WTC11 (cell line): ENCODE results near the gene MCF2L. TPM values are rescaled to one million over a fixed set of nuclear protein-coding genes. Genes with fewer than 3 reads are reported as not detected.
A peak's percentile ranks its signal among the peaks of the same experiment; 100 is the strongest.
"Not testable (repeated sequence)": the region's sequence is repeated elsewhere in the genome, so short reads cannot be mapped to it uniquely, and the experiment has no call there.

Source experiments
- ATAC-seq: fragments of 200-7000 bp; cut with Tn5 transposase; 2 replicates; pipeline ENCODE4 v1.10.0; 2021; ENCODE audit warnings: mild to moderate bottlenecking, moderate library complexity
- CTCF ChIA-PET: fragments of 300-600 bp; sonication (Branson Sonifier 250); formaldehyde crosslinking; loops from one replicate; lab custom pipeline; 2021; ENCODE audit warnings: antibody characterized with exemption; lab: Charles Lee
- POLR2A ChIA-PET: fragments of 350-600 bp; sonication (Branson Sonifier 250); formaldehyde crosslinking; loops from one replicate; lab custom pipeline; 2021; ENCODE audit warnings: antibody characterized with exemption; lab: Charles Lee
- DNase-seq: peaks from one replicate; pipeline ENCODE4 v3.0.0; 2021; ENCODE audit warnings: low spot score
- H3K27ac Mint-ChIP-seq: 2 replicates; pipeline ENCODE4 v1.8.0; 2021; ENCODE audit warnings: mixed read lengths
- H3K27me3 Mint-ChIP-seq: 2 replicates; pipeline ENCODE4 v1.8.0; 2021; ENCODE audit warnings: low read depth, mild to moderate bottlenecking, moderate library complexity, mixed read lengths
- H3K36me3 Mint-ChIP-seq: 2 replicates; pipeline ENCODE4 v1.8.0; 2021; ENCODE audit warnings: mixed read lengths
- H3K4me1 Mint-ChIP-seq: 2 replicates; pipeline ENCODE4 v1.8.0; 2022; ENCODE audit warnings: mixed read lengths
- H3K4me3 Mint-ChIP-seq: 2 replicates; pipeline ENCODE4 v1.8.0; 2021; ENCODE audit warnings: mild to moderate bottlenecking, moderate library complexity, mixed read lengths
- H3K9me3 Mint-ChIP-seq: 2 replicates; pipeline ENCODE4 v1.8.0; 2021; ENCODE audit warnings: mixed read lengths
- ATF2 ChIP-seq: sonication (generic); formaldehyde crosslinking; IDR thresholded peaks from 2 replicates; pipeline ENCODE4 v1.8.1; 2022; ENCODE audit warnings: low read depth, missing genetic modification reagents, borderline replicate concordance
- CTCF ChIP-seq: fragments of 200-600 bp; IDR thresholded peaks from 2 replicates; pipeline ENCODE4 v1.8.0; 2022; ENCODE audit warnings: antibody characterized with exemption
- ESRRA ChIP-seq: sonication (generic); formaldehyde crosslinking; IDR thresholded peaks from 2 replicates; pipeline ENCODE4 v1.8.1; 2022; ENCODE audit warnings: mild to moderate bottlenecking, missing genetic modification reagents, borderline replicate concordance
- ETV6 ChIP-seq: sonication (generic); formaldehyde crosslinking; IDR thresholded peaks from 2 replicates; pipeline ENCODE4 v1.8.1; 2022; ENCODE audit warnings: mild to moderate bottlenecking, missing genetic modification reagents
- FOXP1 ChIP-seq: sonication (generic); formaldehyde crosslinking; IDR thresholded peaks from 2 replicates; pipeline ENCODE4 v1.8.0; 2022; ENCODE audit warnings: missing genetic modification reagents, mild to moderate bottlenecking, moderate library complexity, borderline replicate concordance
- GRHL2 ChIP-seq: fragments of 250-450 bp; sonication (Bioruptor Pico); IDR thresholded peaks from 2 replicates; pipeline ENCODE4 v1.8.0; 2022; ENCODE audit warnings: mild to moderate bottlenecking, moderate library complexity; ENCODE audit not compliant: insufficient replicate concordance, severe bottlenecking
- JAZF1 ChIP-seq: fragments of 250-450 bp; sonication (Bioruptor Pico); IDR thresholded peaks from 2 replicates; pipeline ENCODE4 v1.9.0; 2021; ENCODE audit warnings: moderate library complexity, mild to moderate bottlenecking, inconsistent platforms
- KAT7 ChIP-seq: sonication (generic); formaldehyde crosslinking; IDR thresholded peaks from 2 replicates; pipeline ENCODE4 v1.8.1; 2023; ENCODE audit warnings: missing genetic modification reagents, mild to moderate bottlenecking, borderline replicate concordance
- MXD4 ChIP-seq: fragments of 250-450 bp; sonication (Bioruptor Pico); IDR thresholded peaks from 2 replicates; pipeline ENCODE4 v1.8.0; 2021; ENCODE audit warnings: mild to moderate bottlenecking, moderate library complexity, borderline replicate concordance
- NFE2L1 ChIP-seq: sonication (generic); formaldehyde crosslinking; IDR thresholded peaks from 2 replicates; pipeline ENCODE4 v1.8.1; 2023; ENCODE audit warnings: missing genetic modification reagents
- PRRX2 ChIP-seq: fragments of 250-450 bp; sonication (Bioruptor Pico); IDR thresholded peaks from 2 replicates; pipeline ENCODE4 v1.8.0; 2021; ENCODE audit warnings: mild to moderate bottlenecking
- USF2 ChIP-seq: sonication (generic); formaldehyde crosslinking; IDR thresholded peaks from 2 replicates; pipeline ENCODE4 v1.8.1; 2023; ENCODE audit warnings: mild to moderate bottlenecking, missing genetic modification reagents, moderate library complexity
- ZBTB43 ChIP-seq: sonication (generic); formaldehyde crosslinking; IDR thresholded peaks from 2 replicates; pipeline ENCODE4 v1.8.1; 2023; ENCODE audit warnings: mild to moderate bottlenecking, missing genetic modification reagents
- ZNF138 ChIP-seq: sonication (generic); formaldehyde crosslinking; conservative IDR thresholded peaks from 2 replicates; pipeline ENCODE4 v1.8.1; 2022; ENCODE audit warnings: mild to moderate bottlenecking, moderate library complexity, missing genetic modification reagents
- ZNF232 ChIP-seq: sonication (generic); formaldehyde crosslinking; IDR thresholded peaks from 2 replicates; pipeline ENCODE4 v1.8.0; 2022; ENCODE audit warnings: mild to moderate bottlenecking, missing genetic modification reagents
- ZNF396 ChIP-seq: fragments of 250-450 bp; sonication (Bioruptor Pico); IDR thresholded peaks from 2 replicates; pipeline ENCODE4 v1.8.0; 2021; ENCODE audit warnings: mild to moderate bottlenecking, moderate library complexity, borderline replicate concordance
- total RNA-seq: library from RNA; stranded (reverse); gene quantifications from 3 replicates; pipeline ENCODE4 v1.2.3, GENCODE V29; 2021
- TF ChIP-seq, protein P1 (sequence below): sonication (generic); formaldehyde crosslinking; IDR thresholded peaks from 2 replicates; pipeline ENCODE4 v1.8.1; 2023; ENCODE audit warnings: mild to moderate bottlenecking, moderate library complexity, missing genetic modification reagents
- TF ChIP-seq, protein P2 (sequence below): sonication (generic); formaldehyde crosslinking; IDR thresholded peaks from 2 replicates; pipeline ENCODE4 v1.8.1; 2022; ENCODE audit warnings: mild to moderate bottlenecking, missing genetic modification reagents, moderate library complexity, borderline replicate concordance

Gene MCF2L
- total RNA-seq, 1 experiment from 2014 or later: 34.8 TPM

DNA sequence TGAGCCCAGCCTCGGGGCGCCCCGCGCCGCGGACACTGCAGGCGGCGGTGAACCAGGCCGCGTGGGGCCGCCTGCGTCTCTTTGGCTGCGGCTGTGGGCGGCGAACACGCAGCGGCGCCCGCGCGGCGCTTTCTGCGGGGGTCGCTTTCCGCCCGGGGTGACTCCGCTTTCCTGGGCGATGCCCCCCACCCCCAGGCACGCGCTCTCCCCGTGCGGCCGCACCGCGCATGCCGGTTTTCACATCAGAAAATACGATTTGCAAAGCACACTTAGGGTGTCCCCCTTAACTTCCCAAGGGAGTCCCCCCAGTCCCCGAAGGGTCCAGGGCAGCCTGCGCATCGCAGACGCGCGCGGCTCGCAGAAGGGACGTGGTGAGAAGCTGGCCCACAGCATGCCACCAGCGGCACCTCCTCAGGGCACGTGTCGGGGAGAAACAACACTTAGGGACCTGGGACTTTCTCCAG lies 141.9 kb downstream of the MCF2L start:
- Mint-ChIP-seq H3K4me3 (peak overlapping the region; percentile 47), H3K9me3 (peaks cover 6% of the 10 kb centered on the region), H3K27me3 (peaks cover 21% of the 10 kb centered on the region), H3K36me3 (0 out of 2 replicates have a peak, but pooled peaks cover 2% of the 10 kb centered on the region), H3K4me1 (peaks cover 1% of the 10 kb centered on the region; the same call in 1 of the 2 replicates), H3K27ac (no peak overlapping the region)
- TF ChIP-seq, protein P1, sequence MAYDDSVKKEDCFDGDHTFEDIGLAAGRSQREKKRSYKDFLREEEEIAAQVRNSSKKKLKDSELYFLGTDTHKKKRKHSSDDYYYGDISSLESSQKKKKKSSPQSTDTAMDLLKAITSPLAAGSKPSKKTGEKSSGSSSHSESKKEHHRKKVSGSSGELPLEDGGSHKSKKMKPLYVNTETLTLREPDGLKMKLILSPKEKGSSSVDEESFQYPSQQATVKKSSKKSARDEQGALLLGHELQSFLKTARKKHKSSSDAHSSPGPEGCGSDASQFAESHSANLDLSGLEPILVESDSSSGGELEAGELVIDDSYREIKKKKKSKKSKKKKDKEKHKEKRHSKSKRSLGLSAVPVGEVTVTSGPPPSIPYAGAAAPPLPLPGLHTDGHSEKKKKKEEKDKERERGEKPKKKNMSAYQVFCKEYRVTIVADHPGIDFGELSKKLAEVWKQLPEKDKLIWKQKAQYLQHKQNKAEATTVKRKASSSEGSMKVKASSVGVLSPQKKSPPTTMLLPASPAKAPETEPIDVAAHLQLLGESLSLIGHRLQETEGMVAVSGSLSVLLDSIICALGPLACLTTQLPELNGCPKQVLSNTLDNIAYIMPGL (CRISPR knock-in tag): peak; percentile 28; the same call in 1 of the 2 replicates
- TF ChIP-seq KAT7 (CRISPR knock-in tag) (no peak), ETV6 (peak; percentile 40; the same call in 1 of the 2 replicates), FOXP1 (0 out of 2 replicates have a peak, but pooled peaks have one; percentile 1)
- ATAC-seq (no peak), DNase-seq (peak; percentile 18)
- CTCF ChIA-PET: interaction anchor here (0.6 kb wide), 1 partner anchor 59 kb away, joined by 8 read pairs; no protein-coding TSS in a partner anchor
- POLR2A ChIA-PET: no interaction called here

- H3K9me3 Mint-ChIP-seq, DNase-seq, H3K27ac Mint-ChIP-seq, CTCF ChIA-PET, H3K4me3 Mint-ChIP-seq, H3K4me1 Mint-ChIP-seq, ATAC-seq, POLR2A ChIA-PET, H3K36me3 Mint-ChIP-seq: not testable (repeated sequence)
- peaks cover 19% of the 10 kb centered on the region for H3K27me3 Mint-ChIP-seq
Measured at GRCh38 chr13:113111821-113112220, 142.8 kb downstream of the MCF2L start.

DNA sequence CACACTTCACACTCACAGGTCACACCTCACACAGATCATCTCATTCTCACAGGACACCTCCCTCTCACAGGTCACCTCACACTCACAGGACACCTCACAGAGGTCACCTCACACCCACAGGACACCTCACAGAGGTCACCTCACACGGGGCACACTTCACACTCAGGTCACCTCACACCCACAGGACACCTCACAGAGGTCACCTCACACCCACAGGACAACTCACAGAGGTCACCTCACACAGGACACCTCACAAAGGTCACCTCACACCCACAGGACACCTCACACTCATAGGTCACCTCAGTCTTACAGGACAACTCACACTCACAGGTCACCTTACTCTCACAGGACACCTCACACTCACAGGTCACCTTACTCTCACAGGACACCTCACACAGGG lies 143.5 kb downstream of the MCF2L start:
- H3K27ac Mint-ChIP-seq, H3K4me1 Mint-ChIP-seq, ATAC-seq, H3K4me3 Mint-ChIP-seq, H3K9me3 Mint-ChIP-seq, CTCF ChIA-PET, H3K36me3 Mint-ChIP-seq, POLR2A ChIA-PET, DNase-seq: not testable (repeated sequence)
- H3K27me3 Mint-ChIP-seq: peaks cover 16% of the 10 kb centered on the region

GRCh38 chr13:113112893-113113845 lies 144.2 kb downstream of the MCF2L start:
- peaks cover 6% of the 10 kb centered on the region for H3K9me3 Mint-ChIP-seq
- POLR2A ChIA-PET: no interaction called here
- DNase-seq (no peak), ATAC-seq (no peak)
- no peak overlapping the region for H3K27ac Mint-ChIP-seq
- CTCF ChIA-PET: interaction anchor here (0.7 to 1.3 kb wide), 2 partner anchors 10 to 238 kb away, joined by 3 read pairs; partner anchors contain the start of gene F10
- 0 out of 2 replicates have a peak, but pooled peaks cover 2% of the 10 kb centered on the region for H3K36me3 Mint-ChIP-seq
- H3K4me3 Mint-ChIP-seq: no peak overlapping the region
- no peaks in the 10 kb centered on the region for H3K4me1 Mint-ChIP-seq
- H3K27me3 Mint-ChIP-seq: peaks cover 16% of the 10 kb centered on the region
- no peak for TF ChIP-seq MXD4 (CRISPR knock-in tag)
- TF ChIP-seq PRRX2 (CRISPR knock-in tag): no peak
- no peak for TF ChIP-seq ZBTB43 (CRISPR knock-in tag)
- TF ChIP-seq ATF2 (CRISPR knock-in tag): no peak
- no peak for TF ChIP-seq JAZF1 (CRISPR knock-in tag)
- no peak for TF ChIP-seq ESRRA (CRISPR knock-in tag)
- TF ChIP-seq ZNF396 (CRISPR knock-in tag): no peak
- no peak for TF ChIP-seq ZNF232
- TF ChIP-seq CTCF: no peak
- no peak for TF ChIP-seq KAT7 (CRISPR knock-in tag)
- TF ChIP-seq USF2 (CRISPR knock-in tag): no peak
- no peak for TF ChIP-seq GRHL2 (CRISPR knock-in tag)
- TF ChIP-seq NFE2L1 (CRISPR knock-in tag): no peak
- no peak for TF ChIP-seq ZNF138 (CRISPR knock-in tag)
- TF ChIP-seq, protein P2, sequence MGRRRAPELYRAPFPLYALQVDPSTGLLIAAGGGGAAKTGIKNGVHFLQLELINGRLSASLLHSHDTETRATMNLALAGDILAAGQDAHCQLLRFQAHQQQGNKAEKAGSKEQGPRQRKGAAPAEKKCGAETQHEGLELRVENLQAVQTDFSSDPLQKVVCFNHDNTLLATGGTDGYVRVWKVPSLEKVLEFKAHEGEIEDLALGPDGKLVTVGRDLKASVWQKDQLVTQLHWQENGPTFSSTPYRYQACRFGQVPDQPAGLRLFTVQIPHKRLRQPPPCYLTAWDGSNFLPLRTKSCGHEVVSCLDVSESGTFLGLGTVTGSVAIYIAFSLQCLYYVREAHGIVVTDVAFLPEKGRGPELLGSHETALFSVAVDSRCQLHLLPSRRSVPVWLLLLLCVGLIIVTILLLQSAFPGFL (CRISPR knock-in tag): no peak
